ENCODE data around the gene DGKE.

DNA sequence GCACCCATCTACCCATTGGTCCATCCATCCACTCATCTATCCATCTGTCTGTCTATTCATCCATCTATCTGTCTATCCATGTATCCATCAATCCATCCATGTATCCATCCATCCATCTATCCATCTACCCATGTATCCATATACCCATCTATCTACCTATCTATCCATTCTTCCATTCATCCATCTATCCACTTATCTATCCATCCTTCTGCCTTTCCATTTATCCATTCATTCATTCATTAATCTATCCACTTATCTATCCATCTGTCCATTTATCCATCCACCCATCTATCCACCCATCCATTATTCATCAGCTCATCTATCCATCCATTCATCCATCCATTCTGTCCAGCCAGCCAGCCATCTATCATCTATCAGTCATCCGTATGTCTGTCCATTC, 58.4 kb downstream of the DGKE start:
- TF ChIP-seq ZNF219 (CRISPR knock-in tag; IDR thresholded peaks at IDR 0.05; ENCODE audit: borderline replicate concordance) = no peak
- no peak for TF ChIP-seq MAX (CRISPR knock-in tag; IDR thresholded peaks at IDR 0.05)

Data from WTC11 (cell line).